NCI-H2227 (cell line): ENCODE measurements around the gene CFAP100.

Experiments
- DNase-seq: peaks from one replicate; lab custom pipeline; 2025; ENCODE audit not compliant: unreplicated experiment; lab: John Stamatoyannopoulos, UW

The CFAP100 gene

GRCh38 chr3:126394179-126394976 is at the start of gene CFAP100:
TSS of gene CFAP100 (plus strand) at chr3:126394909. CDS start at chr3:126396001, 1,092 bp downstream.
- peak; percentile 4 for DNase-seq

DNA sequence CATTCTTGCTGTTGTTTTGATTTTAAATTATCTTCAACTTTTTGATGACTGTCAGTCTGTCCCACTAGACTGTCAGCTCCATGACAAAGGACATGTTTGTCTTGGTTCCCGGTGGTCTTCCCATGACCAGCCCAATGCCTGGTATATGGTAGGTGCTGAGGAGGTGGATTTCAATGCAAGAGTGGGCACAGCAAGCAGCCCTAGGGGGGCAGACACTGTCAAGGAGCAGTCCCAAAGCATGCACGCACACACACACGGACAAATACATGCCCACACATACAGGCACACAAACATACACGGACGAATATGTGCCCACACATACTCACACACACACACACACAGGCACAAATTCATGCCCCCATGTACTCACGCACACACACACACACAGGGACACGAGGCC is 49.5 kb upstream of the CFAP100 start:
- no peak for DNase-seq

DNA sequence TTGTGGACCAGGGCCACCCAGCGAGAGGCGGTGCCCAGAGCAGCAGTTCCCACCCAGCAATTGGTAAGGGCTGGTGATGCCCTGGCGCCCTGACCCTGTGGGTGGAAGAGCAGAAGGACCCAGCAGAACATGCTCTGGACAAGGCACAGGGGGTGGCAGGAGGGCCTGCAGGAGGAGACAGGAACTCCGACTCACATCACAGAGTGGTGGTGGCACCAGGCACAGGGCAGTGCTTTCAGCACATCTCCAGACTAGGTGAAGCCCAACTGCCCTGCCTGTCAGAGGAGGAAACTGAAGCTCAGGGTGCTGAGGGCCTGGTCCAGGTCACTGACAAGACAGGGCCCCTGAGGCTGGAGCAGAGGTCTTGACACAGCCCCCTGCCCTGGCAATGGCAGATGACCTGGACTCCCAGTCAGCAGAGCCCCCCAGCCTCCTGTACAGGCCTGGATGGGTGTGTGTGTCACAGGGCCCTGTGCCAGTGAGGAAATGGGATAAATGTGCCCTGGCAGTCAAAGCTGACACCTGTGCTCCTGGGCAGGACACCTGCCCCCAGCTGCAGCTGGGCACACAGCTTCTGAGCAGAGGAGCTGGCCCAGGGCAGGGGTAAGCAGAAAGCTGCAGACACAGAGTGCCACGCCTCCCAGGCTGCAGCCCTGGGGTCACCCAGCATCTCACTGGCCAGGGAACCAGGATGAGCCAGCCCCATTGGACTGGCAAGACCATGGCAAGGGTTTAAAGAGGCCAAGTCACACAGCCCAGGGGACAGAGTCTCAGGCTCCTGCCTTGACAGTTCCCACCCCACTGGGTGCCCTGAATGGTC is 48.9 kb upstream of the CFAP100 start:
- no peak for DNase-seq

GRCh38 chr3:126346466-126346865 is 48.2 kb upstream of the CFAP100 start:
- no peak for DNase-seq

DNA sequence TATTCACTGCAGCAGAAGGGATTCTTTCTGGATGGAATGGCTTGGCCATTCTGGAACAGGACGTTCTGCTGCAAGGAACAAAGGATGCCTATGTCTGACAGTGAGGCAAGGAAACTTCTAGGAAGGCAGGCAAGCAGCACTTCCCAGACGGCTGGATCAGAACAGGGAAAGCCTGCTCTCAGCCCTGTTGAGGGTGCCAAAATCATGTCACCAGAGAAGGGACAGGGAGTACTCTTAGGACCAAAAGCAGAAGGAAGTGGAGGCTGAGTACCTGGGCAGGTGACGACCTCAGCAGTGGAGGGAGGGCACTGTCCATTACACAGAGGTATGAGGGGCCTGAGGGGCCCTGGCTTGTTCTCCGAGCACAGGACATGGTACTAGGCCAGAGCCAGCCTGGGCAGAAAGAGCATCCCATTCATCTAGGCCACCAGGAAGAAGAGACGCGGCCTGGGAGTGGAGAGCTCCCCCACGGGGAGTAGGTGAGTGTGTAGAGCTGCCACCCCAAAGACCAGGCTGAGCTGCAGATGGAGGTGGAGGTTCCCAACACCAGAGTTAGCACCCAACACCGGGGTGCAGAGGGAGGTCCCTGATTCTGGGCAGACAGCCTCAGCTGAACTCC is 47.1 kb upstream of the CFAP100 start:
- DNase-seq: no peak

- no peak for DNase-seq
Measured at GRCh38 chr3:126348308-126348920, 46.3 kb upstream of the CFAP100 start.

DNA sequence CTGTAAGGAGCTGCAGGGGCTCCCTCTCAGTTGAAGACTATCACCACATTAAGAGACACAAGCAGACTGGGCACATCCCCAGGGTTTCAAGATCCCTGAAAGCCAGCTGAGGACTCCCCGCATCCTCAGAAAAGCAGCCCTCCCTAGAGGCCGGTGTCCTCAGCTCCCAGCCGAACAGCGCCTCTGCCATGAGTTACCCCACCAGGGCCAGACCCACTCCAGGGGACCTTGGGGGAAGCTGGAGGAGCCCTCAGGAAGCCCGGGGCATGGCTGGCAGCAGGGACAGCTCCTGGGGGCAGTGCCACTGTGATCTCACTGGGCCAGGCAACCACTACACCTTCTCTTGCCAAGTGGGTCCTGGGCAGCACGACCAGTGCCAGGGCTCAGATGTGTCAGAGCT is 45.6 kb upstream of the CFAP100 start:
- DNase-seq: no peak

DNA sequence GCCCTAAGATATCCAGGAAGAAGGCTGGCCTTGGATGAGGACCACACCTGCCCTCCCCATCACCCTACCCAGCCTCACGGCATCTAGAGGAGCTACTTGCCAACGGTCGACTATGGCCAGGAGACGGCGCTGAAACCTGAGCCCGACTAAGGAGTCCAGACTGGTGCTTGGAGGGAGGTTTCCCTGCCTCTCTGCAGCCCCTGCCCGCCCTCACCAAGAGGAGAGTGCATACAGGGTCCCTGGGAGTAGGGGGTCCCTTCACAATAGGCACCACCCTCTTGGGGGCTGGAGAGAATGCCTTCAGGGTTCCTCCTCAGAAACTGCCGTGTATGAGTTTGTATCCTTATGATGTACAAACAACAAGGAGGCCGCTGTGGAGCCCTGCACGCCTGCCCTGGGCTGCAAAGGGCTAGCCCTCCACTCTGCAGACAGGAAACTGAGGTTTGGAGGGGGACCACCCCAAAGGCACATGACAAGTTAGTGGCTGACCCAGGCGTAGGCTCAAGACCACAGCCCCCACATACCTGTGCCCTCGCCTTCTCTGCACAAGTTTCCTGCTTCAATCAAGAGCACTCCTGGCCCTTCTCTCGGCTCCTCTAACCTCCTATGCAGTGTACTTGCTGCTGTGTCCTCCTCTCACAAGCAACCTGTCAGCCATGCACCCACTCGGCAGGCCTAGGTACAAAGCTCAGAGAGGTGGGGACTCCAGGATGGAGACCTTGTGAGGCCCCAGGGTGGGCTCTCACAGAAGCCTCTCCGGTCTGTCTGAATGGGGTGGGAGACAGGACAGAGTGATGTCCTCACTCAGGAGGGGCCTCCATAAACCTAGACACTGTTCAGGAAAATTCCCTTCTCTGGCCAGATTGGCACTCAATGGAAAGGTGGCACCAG is 44.9 kb upstream of the CFAP100 start:
- no peak for DNase-seq

DNA sequence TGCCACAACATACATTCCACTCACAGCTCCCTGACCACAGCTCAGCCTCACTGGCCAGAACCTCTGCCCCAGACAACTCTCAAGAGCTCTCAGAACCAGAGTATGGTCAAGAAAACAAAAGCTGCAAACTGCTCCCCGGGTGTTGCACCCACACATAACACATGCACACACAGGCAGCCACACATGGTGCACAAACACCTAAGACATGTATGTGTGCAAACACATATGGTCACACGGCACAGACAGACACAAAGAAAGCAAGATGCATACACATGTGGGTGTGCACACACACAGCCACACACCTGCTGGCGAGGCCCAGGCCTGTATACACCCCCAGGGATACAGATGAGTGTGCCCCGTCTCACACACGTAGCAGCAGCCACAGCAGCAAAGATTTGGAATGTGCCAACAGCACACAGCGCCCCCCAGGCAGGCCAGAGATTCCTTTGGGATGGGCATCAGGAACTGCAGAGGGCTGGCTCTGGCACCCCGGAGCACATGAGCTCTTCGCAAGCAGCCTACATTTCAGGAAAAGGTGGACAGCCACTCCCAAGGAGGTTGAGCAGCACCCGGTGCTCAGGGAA is 44.1 kb upstream of the CFAP100 start:
- no peak for DNase-seq

- DNase-seq: no peak
Measured at GRCh38 chr3:126351086-126351770, 43.5 kb upstream of the CFAP100 start.

DNA sequence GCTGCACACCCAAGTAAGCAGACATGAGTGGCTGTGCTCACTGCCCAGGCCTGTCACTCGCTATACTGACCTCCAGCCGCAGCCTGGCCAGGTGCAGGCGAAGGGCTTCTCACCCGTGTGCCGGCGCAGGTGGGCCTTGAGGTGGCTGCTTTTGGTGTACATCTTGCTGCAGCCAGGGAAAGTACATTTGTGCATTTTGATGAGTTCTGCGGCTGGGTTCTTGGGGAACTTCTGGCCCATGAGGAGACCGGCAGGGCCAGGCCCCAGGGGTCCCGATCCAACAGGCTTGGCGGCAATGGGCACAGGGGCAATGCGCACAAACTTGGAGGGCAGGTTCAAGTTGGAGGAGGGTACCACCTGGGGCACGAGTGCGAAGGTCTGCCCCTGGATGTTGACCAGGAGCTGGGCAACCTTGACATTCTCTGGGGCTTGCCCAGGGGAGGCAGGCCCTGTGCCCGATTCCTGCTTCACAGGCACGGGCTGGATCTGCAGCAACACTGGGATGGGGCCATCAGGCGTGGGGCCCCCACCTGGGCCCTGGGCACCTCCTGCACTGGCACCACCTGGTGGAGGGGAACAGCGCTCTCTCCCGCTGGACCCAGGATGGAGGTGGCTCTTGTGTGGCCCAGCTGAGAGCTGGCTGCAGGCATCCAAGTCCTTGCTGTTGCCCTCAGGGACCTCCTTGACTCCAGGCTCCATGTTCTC is 42.8 kb upstream of the CFAP100 start:
- DNase-seq: no peak

DNA sequence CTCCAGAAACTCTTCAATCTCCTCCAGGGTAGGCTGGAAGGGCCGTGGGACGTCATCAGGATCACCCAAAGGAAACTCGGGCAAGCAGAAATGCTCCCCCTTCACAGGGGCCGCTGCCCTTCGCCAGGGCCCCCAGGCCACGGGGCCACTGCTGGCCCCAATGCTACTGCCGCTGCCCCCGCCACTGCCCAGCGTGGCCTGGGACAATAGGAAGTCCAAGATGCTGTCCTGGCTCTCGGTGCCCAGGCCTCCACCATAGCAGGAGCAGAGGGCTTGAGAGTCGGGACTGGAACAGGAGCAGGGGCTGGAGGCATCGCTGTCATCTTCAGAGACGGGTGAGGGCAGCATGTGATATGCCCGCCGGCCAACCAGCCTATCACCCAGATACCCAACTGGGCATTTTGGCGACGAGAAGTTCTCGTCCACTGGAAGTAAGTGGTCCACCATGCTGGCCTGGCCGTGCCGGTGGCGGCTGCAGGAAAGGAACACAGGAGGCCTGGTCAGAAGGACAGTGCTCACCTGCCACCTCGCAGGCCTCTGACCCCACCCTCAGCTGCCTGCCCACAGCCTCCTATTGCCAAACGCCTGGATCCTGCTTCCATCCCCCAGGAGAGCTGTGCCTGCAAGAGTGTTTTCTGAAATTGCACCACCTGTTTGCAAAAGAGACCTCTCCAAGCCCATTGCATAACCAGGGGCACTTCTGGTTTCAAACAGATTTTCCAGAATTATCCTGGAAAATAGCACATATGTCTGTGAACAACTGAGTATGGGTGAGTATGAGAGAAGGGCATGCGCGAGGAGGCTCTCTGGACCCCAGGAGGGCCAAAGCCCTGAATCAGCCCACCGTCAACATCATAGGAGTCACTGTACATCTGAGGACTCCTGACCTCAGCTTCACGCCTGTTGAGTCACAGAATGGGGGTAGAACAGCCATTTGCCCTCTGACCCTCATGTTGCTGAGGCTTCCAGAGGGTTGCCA is 41.9 kb upstream of the CFAP100 start:
- DNase-seq: no peak

DNA sequence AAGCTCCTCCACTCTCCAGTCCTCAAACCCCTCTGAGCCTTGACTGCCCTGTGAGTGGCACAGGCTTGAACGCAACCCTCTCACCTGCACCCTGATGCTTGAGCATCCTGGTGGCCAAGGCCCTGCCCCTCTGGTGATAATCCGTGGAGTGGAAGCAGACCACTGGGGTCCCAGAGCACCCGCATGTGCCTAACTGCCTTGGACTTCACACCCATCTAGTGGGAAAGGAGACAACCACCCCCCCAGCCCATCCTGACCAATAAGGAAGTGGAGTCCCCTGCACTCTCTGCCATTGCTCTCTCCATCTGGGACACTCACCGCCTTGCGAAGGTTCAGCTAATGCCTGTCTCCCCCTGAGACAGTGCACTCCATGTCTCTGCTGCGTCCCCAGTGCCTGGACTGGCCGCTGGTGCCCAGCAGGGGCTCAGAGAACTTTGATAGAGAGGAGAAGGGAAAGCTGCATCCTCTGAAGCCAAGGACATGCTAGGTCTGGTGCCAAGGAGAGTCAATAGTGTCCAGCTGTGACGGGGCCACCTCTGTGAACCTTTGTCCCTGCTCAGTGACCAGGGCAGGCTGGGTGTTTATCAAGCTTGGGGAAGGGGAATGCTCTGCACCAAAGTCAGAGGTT is 40.9 kb upstream of the CFAP100 start:
- no peak for DNase-seq

GRCh38 chr3:126354776-126355175 is 39.9 kb upstream of the CFAP100 start:
- no peak for DNase-seq

DNA sequence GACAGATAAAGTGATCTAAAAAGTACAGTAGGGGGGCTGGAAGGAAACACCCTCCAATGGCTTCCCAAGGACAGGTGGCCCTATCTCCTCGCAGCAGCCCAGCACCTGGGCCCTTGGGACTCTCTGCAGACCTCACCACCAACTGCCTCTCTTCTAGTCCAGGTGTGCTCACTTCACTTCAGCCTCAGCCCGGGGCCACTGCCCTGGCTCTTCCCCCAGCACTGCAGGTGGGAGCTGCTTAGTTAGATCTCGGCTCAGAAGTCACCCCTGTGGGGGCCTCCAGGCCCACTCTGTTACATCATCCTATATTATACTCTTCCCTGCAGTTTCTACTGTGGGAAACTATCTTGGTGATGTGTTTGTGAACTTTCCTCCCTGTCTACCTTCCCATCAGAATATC is 39.5 kb upstream of the CFAP100 start:
- no peak for DNase-seq

DNA sequence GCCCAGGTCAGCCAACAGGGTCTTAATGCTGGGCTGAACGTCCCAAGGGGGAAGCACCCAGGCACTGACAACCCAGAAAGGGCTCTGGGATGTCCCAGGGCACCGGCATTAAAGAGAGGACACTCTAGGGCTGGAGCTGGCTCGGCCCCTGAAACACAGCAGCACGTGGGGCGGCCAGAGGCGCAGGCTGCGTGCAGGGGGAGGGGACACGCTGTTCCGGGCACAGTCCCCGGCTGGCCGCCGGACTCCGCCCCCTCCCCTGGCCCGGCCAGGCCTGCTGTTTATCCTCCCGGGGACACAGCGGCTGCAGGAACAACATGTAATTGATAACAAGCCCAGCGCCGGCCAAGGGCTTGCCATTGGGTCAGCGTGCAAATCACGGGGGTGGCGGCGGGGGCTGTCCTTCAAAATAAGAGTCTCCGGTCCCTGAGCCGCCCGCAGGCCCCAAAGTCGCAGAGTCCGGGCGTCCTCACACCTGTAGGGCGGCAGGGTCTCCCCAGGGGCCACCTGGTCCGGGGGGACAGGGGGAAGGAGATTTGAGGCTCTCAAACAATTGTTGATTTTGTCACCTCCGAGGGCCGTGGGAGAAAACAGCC is 38.8 kb upstream of the CFAP100 start:
- peak; percentile 79 for DNase-seq
